ENCODE measurements around the gene AVPR2. TPM values are rescaled to one million over a fixed set of nuclear protein-coding genes. Genes with fewer than 3 reads are reported as not detected.

AVPR2 gene
- total RNA-seq, 1 experiment from 2014 or later, result 10.6 TPM

GRCh38 chrX:153882086-153882498 lies 22.4 kb upstream of the AVPR2 start:
- Histone ChIP-seq H3K27me3 (ENCODE audit: control insufficient read depth, insufficient read depth, low read length) (no peaks in the 10 kb centered on the region), H3K9me3 (ENCODE audit: control insufficient read depth, insufficient read depth, low read depth, low read length) (no peaks in the 10 kb centered on the region), H3K4me3 (ENCODE audit: low read depth in 2 of 2, low read length in 2 of 2) (no peak overlapping the region), H3K4me1 (ENCODE audit: control insufficient read depth, insufficient read depth, low read length) (peaks cover 82% of the 10 kb centered on the region), H3K36me3 (ENCODE audit: control insufficient read depth, insufficient read depth, low read length) (no peaks in the 10 kb centered on the region), H3K27ac (ENCODE audit: low read length) (peak overlapping the region; percentile 80)
- ChIA-PET CTCF (no interaction called here), POLR2A (no interaction called here)
- in situ Hi-C loops (cut with HindIII; ENCODE audit: low pct_unique_long_range_greater_than_20kb, low sequenced_read_pairs) (no loop called here), intact Hi-C loops (cut with micrococcal nuclease; ENCODE audit: unreplicated experiment) (loop anchor here (10.0 kb wide), 2 partner anchors 77 to 117 kb away; partner anchors contain the start of gene PLXNB3)
- ATAC-seq, result 0 out of 2 replicates have a peak, but pooled peaks have one; percentile 4
- no peak for DNase-seq (ENCODE audit: low read depth, low spot score)
- TF ChIP-seq TCF7L2 (IDR thresholded peaks at IDR 0.05; ENCODE audit: low read depth, low read length), result no peak
- TF ChIP-seq POLR2AphosphoS5 (IDR thresholded peaks at IDR 0.05; ENCODE audit: low read depth, low read length), result no peak; the same call in 1 of the 2 replicates
- TF ChIP-seq CTCF (IDR thresholded peaks at IDR 0.05), result no peak
- no peak for TF ChIP-seq REST (IDR thresholded peaks at IDR 0.05; ENCODE audit: insufficient read depth in 1 of 2, low read depth in 2 of 2, low read length in 1 of 2)
- TF ChIP-seq SIN3A (IDR thresholded peaks at IDR 0.05; ENCODE audit: borderline replicate concordance, insufficient read depth, low read depth, low read length), result no peak
- no TSS peak for BruUV-seq (replicated peaks)

- Histone ChIP-seq H3K4me3 (ENCODE audit: low read depth in 2 of 2, low read length in 2 of 2) (peak overlapping the region in 1 of 2 experiments; percentile 13; a peak in 2 of 4 replicates), H3K27me3 (ENCODE audit: control insufficient read depth, insufficient read depth, low read length) (no peaks in the 10 kb centered on the region), H3K27ac (ENCODE audit: low read length) (peak overlapping the region; percentile 80), H3K4me1 (ENCODE audit: control insufficient read depth, insufficient read depth, low read length) (peaks cover 86% of the 10 kb centered on the region), H3K9me3 (ENCODE audit: control insufficient read depth, insufficient read depth, low read depth, low read length) (no peaks in the 10 kb centered on the region), H3K36me3 (ENCODE audit: control insufficient read depth, insufficient read depth, low read length) (no peaks in the 10 kb centered on the region)
- DNase-seq (ENCODE audit: low read depth, low spot score) (no peak), ATAC-seq (no peak)
- CTCF ChIA-PET, result no interaction called here
- BruUV-seq (replicated peaks), result no TSS peak
- intact Hi-C loops (cut with micrococcal nuclease; ENCODE audit: unreplicated experiment) (loop anchor here (10.0 kb wide), 2 partner anchors 78 to 118 kb away; partner anchors contain the start of gene PLXNB3), in situ Hi-C loops (cut with HindIII; ENCODE audit: low pct_unique_long_range_greater_than_20kb, low sequenced_read_pairs) (no loop called here)
- no peak for TF ChIP-seq REST (IDR thresholded peaks at IDR 0.05; ENCODE audit: insufficient read depth in 1 of 2, low read depth in 2 of 2, low read length in 1 of 2)
- no peak for TF ChIP-seq SIN3A (IDR thresholded peaks at IDR 0.05; ENCODE audit: borderline replicate concordance, insufficient read depth, low read depth, low read length)
- TF ChIP-seq CTCF (IDR thresholded peaks at IDR 0.05), result no peak
- POLR2A ChIA-PET, result interaction anchor here (0.7 kb wide), 1 partner anchor 15 kb away, joined by 4 read pairs; no protein-coding TSS in a partner anchor
These were observed 21.9 kb upstream of the AVPR2 start for GRCh38 chrX:153882557-153882956.
